ENCODE data around the gene MLANA. TPM values are rescaled to one million over a fixed set of nuclear protein-coding genes. Genes with fewer than 3 reads are reported as not detected.

The MLANA gene
- total and polyA plus RNA-seq, 9 donors = not detected

- Histone ChIP-seq H3K27ac (no peak overlapping the region), H3K4me3 (no peak overlapping the region), H3K27me3 (no peaks in the 10 kb centered on the region), H3K4me1 (ENCODE audit: insufficient read depth) (no peaks in the 10 kb centered on the region), H3K9me3 (no peaks in the 10 kb centered on the region), H3K36me3 (no peaks in the 10 kb centered on the region)
- 76 to 83% (median 77%) methylated on average over 4 of the region's 4 CpGs for WGBS, 3 donors
- no peak for DNase-seq
- intact Hi-C loops (cut with DNase I) = no loop called here
- TF ChIP-seq EP300 (IDR thresholded peaks at IDR 0.05) = no peak
- no peak for TF ChIP-seq CTCF (IDR thresholded peaks at IDR 0.05)
- no peak for TF ChIP-seq POLR2A (IDR thresholded peaks at IDR 0.05)
These were observed 26.2 kb upstream of the MLANA start for GRCh38 chr9:5864446-5864845.

GRCh38 chr9:5866272-5866671 is 24.4 kb upstream of the MLANA start:
- intact Hi-C loops (cut with DNase I) = no loop called here
- H3K4me1 ChIP-seq (ENCODE audit: insufficient read depth) = no peaks in the 10 kb centered on the region
- DNase-seq = no peak
- TF ChIP-seq CTCF (IDR thresholded peaks at IDR 0.05) (no peak), POLR2A (IDR thresholded peaks at IDR 0.05) (no peak), EP300 (IDR thresholded peaks at IDR 0.05) (no peak)
- H3K9me3 ChIP-seq = no peaks in the 10 kb centered on the region
- WGBS, 3 donors = 87 to 95% (median 93%) methylated on average over 2 of the region's 2 CpGs
- no peak overlapping the region for H3K4me3 ChIP-seq
- no peaks in the 10 kb centered on the region for H3K27me3 ChIP-seq
- no peak overlapping the region for H3K27ac ChIP-seq
- H3K36me3 ChIP-seq = no peaks in the 10 kb centered on the region

- 90 to 95% (median 92%) methylated on average over 3 of the region's 3 CpGs for WGBS, 3 donors
These were observed 24.0 kb upstream of the MLANA start for GRCh38 chr9:5866685-5867084.

GRCh38 chr9:5868235-5868634 is 22.5 kb upstream of the MLANA start:
- Histone ChIP-seq H3K36me3 (no peaks in the 10 kb centered on the region), H3K9me3 (no peaks in the 10 kb centered on the region), H3K4me3 (no peak overlapping the region), H3K27ac (no peak overlapping the region), H3K4me1 (ENCODE audit: insufficient read depth) (no peaks in the 10 kb centered on the region), H3K27me3 (no peaks in the 10 kb centered on the region)
- WGBS, 3 donors = 84 to 88% (median 84%) methylated on average over 9 of the region's 9 CpGs
- TF ChIP-seq EP300 (IDR thresholded peaks at IDR 0.05) (no peak), POLR2A (IDR thresholded peaks at IDR 0.05) (no peak), CTCF (IDR thresholded peaks at IDR 0.05) (no peak)
- intact Hi-C loops (cut with DNase I) = no loop called here
- no peak for DNase-seq

More at GRCh38 chr9:5866685-5867084, 24.0 kb upstream of the MLANA start:
- intact Hi-C loops (cut with DNase I) = no loop called here
- Histone ChIP-seq H3K27ac (no peak overlapping the region), H3K4me1 (ENCODE audit: insufficient read depth) (no peaks in the 10 kb centered on the region), H3K27me3 (no peaks in the 10 kb centered on the region), H3K4me3 (no peak overlapping the region), H3K36me3 (no peaks in the 10 kb centered on the region), H3K9me3 (no peaks in the 10 kb centered on the region)
- DNase-seq = no peak
- TF ChIP-seq POLR2A (IDR thresholded peaks at IDR 0.05) = no peak
- no peak for TF ChIP-seq EP300 (IDR thresholded peaks at IDR 0.05)
- TF ChIP-seq CTCF (IDR thresholded peaks at IDR 0.05) = no peak

All from ovary (tissue), 9 donors.